Duodenal mucosa (tissue), 2 donors: ENCODE results near the gene WDFY4.

Experiments used
- H3K27ac ChIP-seq: one replicate; pipeline ENCODE4 v1.7.0; 2013; ENCODE audit warnings: low read depth, low read length
- H3K27me3 ChIP-seq, 2 donors: one replicate each; pipeline ENCODE4 v1.7.0; 2013; ENCODE audit warnings: low read length in 2 of 2, control low read depth in 1 of 2; ENCODE audit not compliant: insufficient read depth in 2 of 2, control insufficient read depth in 1 of 2
- H3K36me3 ChIP-seq, 2 donors: one replicate each; pipeline ENCODE4 v1.7.0; 2013; ENCODE audit warnings: low read length in 2 of 2, control low read depth in 1 of 2; ENCODE audit not compliant: insufficient read depth in 2 of 2, control insufficient read depth in 1 of 2
- H3K4me1 ChIP-seq, 2 donors: one replicate each; pipeline ENCODE4 v1.7.0; 2013; ENCODE audit warnings: low read length in 2 of 2, control low read depth in 1 of 2; ENCODE audit not compliant: insufficient read depth in 2 of 2, control insufficient read depth in 1 of 2
- H3K4me3 ChIP-seq, 2 donors: one replicate each; pipeline ENCODE4 v1.7.0; 2013; ENCODE audit warnings: low read length in 2 of 2, low read depth in 1 of 2
- H3K9ac ChIP-seq, 2 donors: one replicate each; pipeline ENCODE4 v1.7.0; 2013; ENCODE audit warnings: low read length in 2 of 2, low read depth in 1 of 2
- H3K9me3 ChIP-seq, 2 donors: one replicate each; pipeline ENCODE4 v1.7.0; 2013; ENCODE audit warnings: low read length in 2 of 2, control low read depth in 1 of 2; ENCODE audit not compliant: control insufficient read depth in 1 of 2

WDFY4 gene

DNA sequence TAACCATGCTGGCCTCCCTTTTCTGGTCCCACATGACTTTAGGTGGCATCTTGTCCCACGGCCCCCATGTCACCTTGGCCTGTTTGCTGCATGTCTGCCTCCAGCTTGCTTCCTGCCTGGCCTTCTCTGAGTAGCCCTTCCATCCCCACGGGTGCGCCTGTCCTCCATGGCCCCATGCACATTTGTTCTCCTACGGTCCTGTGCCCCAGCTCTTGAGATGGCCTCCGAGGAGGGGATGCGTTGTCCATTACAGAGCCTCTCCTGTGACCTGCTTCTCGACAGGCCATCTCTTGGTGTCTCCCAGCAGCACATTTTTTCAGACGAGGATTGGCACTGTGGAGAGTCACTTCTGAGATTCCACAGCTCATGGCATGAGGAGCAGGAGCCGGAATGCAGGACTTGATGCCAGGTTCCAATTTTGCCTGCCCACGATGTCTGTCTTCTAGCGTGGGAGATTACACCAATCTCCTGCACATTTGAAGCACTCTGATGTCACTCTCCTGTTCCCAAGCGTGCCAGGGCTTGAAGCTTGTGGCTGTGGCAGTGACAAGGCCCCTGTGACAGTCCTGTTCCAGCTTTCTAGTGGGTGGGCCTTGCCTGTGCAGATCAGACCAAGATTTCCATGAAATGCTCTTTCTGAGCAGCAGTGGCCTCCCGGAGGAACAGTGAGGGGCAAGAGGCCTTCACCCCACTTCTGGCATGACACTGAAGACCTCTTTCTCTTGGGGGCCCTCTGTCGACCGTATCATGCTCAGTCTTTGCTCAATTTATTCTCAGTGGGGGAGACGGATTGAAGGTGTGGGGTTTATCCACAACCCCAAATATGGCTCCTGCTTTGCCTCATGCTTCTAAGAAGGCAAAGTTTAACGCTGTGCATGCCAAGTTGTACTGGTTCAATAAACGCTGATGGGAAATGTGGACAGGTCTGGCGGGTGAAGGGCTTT lies 13.4 kb downstream of the WDFY4 start:
- Histone ChIP-seq H3K27me3 (no peaks in the 10 kb centered on the region), H3K9ac (no peak overlapping the region), H3K4me1 (no peaks in the 10 kb centered on the region), H3K27ac (no peak overlapping the region), H3K9me3 (no peaks in the 10 kb centered on the region), H3K36me3 (no peaks in the 10 kb centered on the region), H3K4me3 (no peak overlapping the region)

DNA sequence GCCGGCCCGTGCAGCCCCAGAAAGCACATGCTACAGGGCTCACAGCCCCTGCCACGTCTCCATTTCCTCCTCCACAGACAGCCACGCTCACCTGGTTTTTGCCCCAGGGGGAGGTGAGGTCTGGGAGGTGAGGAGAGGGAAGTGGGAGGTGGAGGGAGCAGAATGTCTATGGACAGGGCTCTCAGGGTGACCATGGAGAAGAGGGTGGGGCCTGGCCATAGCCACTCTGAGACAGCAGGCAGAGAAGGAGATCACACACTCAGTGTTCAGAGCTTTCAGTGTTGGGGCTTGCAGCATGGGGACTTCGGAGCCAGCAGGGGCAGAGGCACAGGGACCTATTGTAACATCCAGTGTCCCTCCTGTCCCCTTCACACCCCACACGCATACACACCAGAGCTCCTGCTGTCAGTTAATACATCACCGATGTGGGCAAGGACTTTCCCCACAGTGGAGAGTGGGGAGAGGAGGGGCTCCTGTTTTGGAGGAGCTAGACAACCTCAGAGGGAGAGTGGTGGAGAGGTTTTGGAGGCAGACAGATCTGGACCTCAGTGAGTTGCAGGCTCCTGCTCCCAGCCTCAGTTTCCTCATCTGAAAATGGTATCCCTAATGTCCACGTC lies 14.4 kb downstream of the WDFY4 start:
- H3K36me3 ChIP-seq, result no peaks in the 10 kb centered on the region

DNA sequence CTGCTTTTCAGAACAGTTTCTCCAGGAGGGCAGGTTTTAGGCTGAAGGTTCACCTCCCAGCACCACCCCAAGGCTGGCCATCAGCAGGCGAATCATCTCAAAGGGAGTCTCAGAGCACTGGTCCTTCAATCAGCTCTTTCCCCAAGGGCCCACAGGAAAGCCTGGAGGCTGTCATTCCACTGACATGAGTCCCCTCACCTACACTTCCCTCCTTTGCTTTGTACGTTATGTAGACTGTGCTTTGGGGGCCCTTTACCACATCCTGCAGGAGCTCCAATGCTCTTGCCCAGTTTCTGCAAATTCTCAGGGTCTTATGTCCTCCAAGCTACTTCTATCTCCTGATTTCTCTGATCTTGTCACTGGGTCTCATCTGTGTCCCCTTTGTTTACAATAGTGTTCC lies 15.4 kb downstream of the WDFY4 start:
- no peaks in the 10 kb centered on the region for H3K9me3 ChIP-seq
- H3K36me3 ChIP-seq, result no peaks in the 10 kb centered on the region
- no peaks in the 10 kb centered on the region for H3K27me3 ChIP-seq
- H3K9ac ChIP-seq, result no peak overlapping the region
- no peak overlapping the region for H3K4me3 ChIP-seq
- no peak overlapping the region for H3K27ac ChIP-seq
- H3K4me1 ChIP-seq, result no peaks in the 10 kb centered on the region

More for the DNA sequence above, 14.4 kb downstream of the WDFY4 start:
- Histone ChIP-seq H3K4me3 (no peak overlapping the region), H3K9me3 (no peaks in the 10 kb centered on the region), H3K27ac (no peak overlapping the region), H3K4me1 (no peaks in the 10 kb centered on the region), H3K9ac (no peak overlapping the region), H3K27me3 (no peaks in the 10 kb centered on the region)

DNA sequence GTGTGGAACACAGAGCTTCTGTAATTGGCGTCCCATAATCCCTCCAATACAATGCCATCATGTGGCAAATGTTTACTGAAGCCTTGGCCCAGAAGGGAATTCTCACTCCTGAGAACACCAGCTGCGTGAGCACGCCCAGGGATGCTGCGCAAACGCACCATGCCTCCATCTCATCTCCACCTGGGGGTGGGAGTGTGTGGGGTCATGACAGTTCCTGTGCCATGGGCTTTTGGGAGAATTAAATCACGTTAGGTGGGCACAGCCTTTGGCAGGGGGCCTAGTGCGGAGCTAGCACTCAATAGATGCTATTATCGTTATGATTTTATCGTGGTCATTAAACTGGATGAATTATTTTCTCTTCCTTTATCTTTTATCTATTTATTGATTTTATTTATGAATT lies 15.8 kb downstream of the WDFY4 start:
- Histone ChIP-seq H3K4me3 (no peak overlapping the region), H3K9me3 (no peaks in the 10 kb centered on the region), H3K27me3 (no peaks in the 10 kb centered on the region), H3K4me1 (no peaks in the 10 kb centered on the region), H3K9ac (no peak overlapping the region), H3K27ac (no peak overlapping the region), H3K36me3 (no peaks in the 10 kb centered on the region)

DNA sequence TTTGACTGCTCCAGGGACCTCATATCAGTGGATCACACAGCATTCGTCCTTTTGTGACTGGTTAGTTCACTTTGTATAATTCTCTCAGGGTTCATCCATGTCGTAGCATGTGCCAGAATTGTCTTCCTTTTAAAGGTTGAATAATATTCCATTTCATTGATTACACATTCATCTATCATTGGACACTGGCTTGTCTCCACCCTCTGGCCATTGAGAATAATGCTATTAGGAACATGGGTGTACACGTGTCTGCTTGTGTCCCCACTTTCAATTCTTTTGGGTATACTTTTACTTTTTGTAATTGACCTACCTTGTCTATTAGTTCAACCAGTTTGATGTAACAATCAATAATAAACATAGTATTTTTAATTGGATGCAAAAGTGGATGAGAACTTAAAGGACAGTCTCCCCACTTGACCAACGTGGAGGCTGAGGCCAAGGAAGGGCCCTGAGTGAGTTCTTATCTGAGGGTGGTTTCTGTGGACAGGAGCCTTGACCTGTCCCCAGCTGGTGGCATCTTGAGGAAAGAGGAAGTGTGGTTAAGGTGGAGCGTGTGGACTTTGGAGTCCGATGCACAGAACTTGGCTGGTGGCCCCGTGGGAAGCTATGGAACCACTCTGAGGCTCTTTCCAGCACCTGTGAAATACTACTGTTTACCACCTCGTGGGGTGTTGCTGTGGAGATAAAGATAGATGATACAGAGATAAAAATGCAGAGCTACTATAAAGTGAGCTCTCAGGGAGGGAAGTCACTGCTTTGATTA lies 16.6 kb downstream of the WDFY4 start:
- no peaks in the 10 kb centered on the region for H3K36me3 ChIP-seq
- H3K27me3 ChIP-seq, result no peaks in the 10 kb centered on the region
- no peak overlapping the region for H3K4me3 ChIP-seq
- no peaks in the 10 kb centered on the region for H3K9me3 ChIP-seq
- no peak overlapping the region for H3K9ac ChIP-seq
- no peaks in the 10 kb centered on the region for H3K4me1 ChIP-seq
- H3K27ac ChIP-seq, result no peak overlapping the region

DNA sequence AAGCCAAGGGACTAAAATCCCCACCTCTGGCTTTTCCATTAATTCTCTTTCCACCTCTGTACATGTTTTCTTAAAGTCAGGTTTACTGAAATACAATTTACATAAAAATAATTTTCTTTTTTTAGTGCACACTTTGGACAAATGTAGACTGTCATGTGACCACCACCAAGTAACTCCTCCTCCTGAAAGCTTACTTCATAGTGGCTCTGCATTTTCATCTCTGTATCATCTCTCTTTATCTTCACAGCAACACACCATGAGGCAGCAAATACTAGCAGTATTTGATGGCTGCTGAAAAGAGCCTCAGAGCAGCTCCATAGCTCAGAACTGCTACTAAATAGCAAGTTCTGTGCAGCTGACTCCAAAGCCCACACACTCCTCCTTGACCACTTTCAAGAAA lies 17.3 kb downstream of the WDFY4 start:
- Histone ChIP-seq H3K9me3 (no peaks in the 10 kb centered on the region), H3K36me3 (no peaks in the 10 kb centered on the region), H3K4me3 (no peak overlapping the region), H3K4me1 (no peaks in the 10 kb centered on the region), H3K27me3 (no peaks in the 10 kb centered on the region), H3K9ac (no peak overlapping the region), H3K27ac (no peak overlapping the region)

DNA sequence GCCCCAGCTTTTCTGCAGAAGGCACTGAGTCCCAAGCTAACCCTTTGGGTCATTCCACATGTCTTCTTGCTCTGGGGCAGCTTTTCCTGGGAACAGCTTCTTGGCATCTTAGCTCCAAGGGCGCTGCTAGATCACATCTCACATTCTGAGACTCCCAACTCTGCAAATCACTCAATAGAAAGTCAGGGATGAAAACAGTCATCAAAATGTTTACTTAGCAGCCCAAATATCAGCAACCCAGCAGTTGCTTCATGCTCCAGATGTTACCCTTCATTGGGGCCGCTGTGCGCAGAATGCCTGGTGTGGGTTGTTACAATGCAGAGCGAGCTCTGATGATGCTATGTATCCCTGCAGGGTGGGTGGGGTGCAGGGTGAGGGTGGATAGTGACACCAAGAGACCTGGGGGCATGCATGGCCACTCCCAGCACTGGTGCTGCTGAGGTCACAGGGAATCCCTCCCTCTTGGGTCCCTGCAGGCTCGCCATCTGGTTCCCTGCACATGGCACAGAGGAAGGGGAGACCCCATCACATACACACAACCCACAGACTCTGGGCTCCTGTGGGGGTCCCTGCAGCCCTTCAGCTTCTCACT lies 19.0 kb downstream of the WDFY4 start:
- Histone ChIP-seq H3K9ac (no peak overlapping the region), H3K9me3 (no peaks in the 10 kb centered on the region), H3K4me3 (no peak overlapping the region), H3K27ac (no peak overlapping the region), H3K4me1 (no peaks in the 10 kb centered on the region), H3K36me3 (no peaks in the 10 kb centered on the region), H3K27me3 (no peaks in the 10 kb centered on the region)

DNA sequence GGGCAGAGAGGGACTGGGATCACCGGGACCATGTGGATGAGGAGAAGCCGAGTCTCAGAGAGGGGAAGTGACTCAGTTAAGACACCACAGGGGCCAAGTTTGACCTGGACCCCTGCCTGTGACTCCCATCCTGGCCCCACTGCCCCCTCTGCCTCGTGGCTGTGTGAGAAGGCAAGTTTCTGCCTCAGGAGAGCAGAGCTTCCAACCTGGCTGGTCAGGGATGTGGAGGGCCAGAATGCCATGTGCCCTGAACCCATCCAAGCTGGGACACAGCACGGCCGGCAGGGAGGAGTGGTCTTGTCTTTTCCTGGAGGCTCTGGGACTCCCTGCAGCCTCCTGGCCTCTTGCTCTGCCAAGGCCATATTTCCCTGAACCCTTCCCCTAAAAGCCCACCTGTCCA lies 19.5 kb downstream of the WDFY4 start:
- no peak overlapping the region for H3K27ac ChIP-seq
- H3K9ac ChIP-seq, result no peak overlapping the region
- H3K4me3 ChIP-seq, result no peak overlapping the region
- no peaks in the 10 kb centered on the region for H3K4me1 ChIP-seq
- no peaks in the 10 kb centered on the region for H3K9me3 ChIP-seq
- H3K27me3 ChIP-seq, result no peaks in the 10 kb centered on the region
- H3K36me3 ChIP-seq, result no peaks in the 10 kb centered on the region

DNA sequence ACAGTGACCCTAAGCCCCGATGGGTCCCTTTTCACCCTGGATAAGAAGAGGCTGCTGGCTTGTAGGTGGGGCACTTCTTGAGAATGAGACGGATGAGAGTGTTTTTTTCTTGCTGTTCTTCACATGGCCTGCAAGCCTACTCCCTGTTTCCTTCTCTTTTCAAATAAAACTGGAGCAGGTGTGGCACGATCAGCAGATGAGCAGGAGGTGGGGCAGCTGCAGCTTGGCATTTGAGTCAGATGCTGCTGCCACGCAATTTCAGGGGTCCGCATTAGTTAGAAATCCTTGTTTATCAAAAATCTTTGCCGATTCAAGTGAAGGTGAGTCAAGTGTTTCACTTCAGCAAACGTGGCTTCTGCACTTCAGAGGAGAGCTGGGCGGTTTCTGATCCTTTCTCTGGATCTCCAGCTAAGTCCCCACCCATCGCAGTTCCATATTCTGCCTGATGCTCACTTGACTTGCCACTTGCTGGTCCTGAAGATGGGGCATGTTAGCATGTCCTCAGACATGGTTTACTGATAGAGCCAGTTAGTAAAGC lies 20.8 kb downstream of the WDFY4 start:
- Histone ChIP-seq H3K27me3 (no peaks in the 10 kb centered on the region), H3K4me1 (no peaks in the 10 kb centered on the region), H3K27ac (no peak overlapping the region), H3K36me3 (no peaks in the 10 kb centered on the region), H3K9me3 (no peaks in the 10 kb centered on the region), H3K9ac (no peak overlapping the region), H3K4me3 (no peak overlapping the region)
